HL-60 (cell line): ENCODE measurements around the gene PDLIM5.

Experiments
- CTCF ChIP-seq: IDR thresholded peaks from one replicate; pipeline ENCODE4 v1.5.1; 2011; ENCODE audit warnings: low read length, control low read depth, inconsistent platforms; ENCODE audit not compliant: insufficient read depth
- GABPA ChIP-seq: IDR thresholded peaks from 2 replicates; pipeline ENCODE4 v1.6.1; 2012; ENCODE audit warnings: low read depth
- POLR2AphosphoS5 ChIP-seq: IDR thresholded peaks from 2 replicates; pipeline ENCODE4 v1.6.1; 2012; ENCODE audit warnings: low read depth

DNA sequence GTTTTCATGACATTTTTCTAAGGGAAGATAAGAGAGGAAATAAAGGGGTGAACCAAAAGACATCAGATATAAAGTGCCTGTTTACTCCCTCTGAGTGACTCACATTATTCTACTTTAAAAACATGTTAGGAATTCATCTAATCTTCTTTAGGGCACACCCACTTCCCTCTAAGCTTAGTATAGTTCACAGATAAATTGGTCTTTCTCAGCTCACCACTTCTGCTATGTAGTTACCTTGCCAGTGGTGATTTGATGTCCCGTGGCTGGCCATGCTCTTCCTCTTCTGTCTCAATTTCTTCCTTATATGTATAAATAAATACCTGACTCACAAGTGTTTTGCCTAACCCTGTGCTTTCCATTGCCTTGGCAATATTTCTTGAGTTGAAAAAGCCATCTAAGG is 96.8 kb downstream of the PDLIM5 start:
- TF ChIP-seq CTCF (no peak), GABPA (no peak), POLR2AphosphoS5 (no peak)
